Ascending aorta (tissue), 2 donors: Measurements from ENCODE around the gene EIF4H. TPM values are rescaled to one million over a fixed set of nuclear protein-coding genes. Genes with fewer than 3 reads are reported as not detected.
"Not testable (repeated sequence)": the region's sequence is repeated elsewhere in the genome, so short reads cannot be mapped to it uniquely, and the experiment has no call there.

Source experiments
- DNase-seq, 2 donors: peaks; one replicate each; pipeline ENCODE4 v3.0.0-alpha.2; 2019; ENCODE audit warnings: low spot score in 2 of 2
- H3K27ac ChIP-seq, 2 donors: fragments of 200-600 bp; sonication (generic); one replicate each; pipeline ENCODE4 v1.5.1; 2016 to 2017; ENCODE audit warnings: mild to moderate bottlenecking in 1 of 2
- H3K27me3 ChIP-seq: fragments of 200-600 bp; sonication (generic); one replicate; pipeline ENCODE4 v1.5.1; 2017
- H3K36me3 ChIP-seq, 2 donors: fragments of 200-600 bp; sonication (generic); one replicate each; pipeline ENCODE4 v1.5.1; 2016
- H3K4me1 ChIP-seq, 2 donors: fragments of 200-600 bp; sonication (generic); one replicate each; pipeline ENCODE4 v1.5.1; 2016 to 2017; ENCODE audit warnings: mild to moderate bottlenecking in 1 of 2
- H3K4me3 ChIP-seq, 2 donors: fragments of 200-600 bp; sonication (generic); one replicate each; pipeline ENCODE4 v1.5.1; 2016 to 2017; ENCODE audit warnings: mild to moderate bottlenecking in 1 of 2
- H3K9me3 ChIP-seq, 2 donors: fragments of 200-600 bp; sonication (generic); one replicate each; pipeline ENCODE4 v1.5.1; 2016
- CTCF ChIP-seq, 3 experiments: fragments of 200-600 bp in 2 of 3; fragments of 450-650 bp in 1 of 3; sonication (generic) in 2 of 3; IDR thresholded peaks; one replicate each; pipeline ENCODE4 v1.5.1; 2016 to 2019; ENCODE audit warnings: antibody characterized with exemption in 3 of 3, mild to moderate bottlenecking in 1 of 3, moderate library complexity in 1 of 3
- intact Hi-C: fragments of 100-400 bp; cut with DNase I; formaldehyde crosslinking; loops from one replicate; pipeline ENCODE4 v1.15.1; 2023
- total RNA-seq: library from RNA; depleted of rRNA; stranded (reverse); fragments of >200 nt; gene quantifications from one replicate; pipeline ENCODE4 v1.1.0, GENCODE V29; 2016

EIF4H gene
- total RNA-seq, 1 donor from 2014 or later, result 150 TPM

- H3K36me3 ChIP-seq, result no peaks in the 10 kb centered on the region
- no peak for DNase-seq
- H3K9me3 ChIP-seq, result no peaks in the 10 kb centered on the region
- TF ChIP-seq CTCF (IDR thresholded peaks at IDR 0.05), result no peak
- H3K27ac ChIP-seq, result no peak overlapping the region
- H3K4me1 ChIP-seq, result peaks cover 0 to 5% of the 10 kb centered on the region in 2 donors
- intact Hi-C loops, result loop anchor here (1.0 to 2.0 kb wide), 3 partner anchors 135 to 338 kb away; no protein-coding TSS in a partner anchor
- H3K4me3 ChIP-seq, result no peak overlapping the region
- H3K27me3 ChIP-seq, result no peaks in the 10 kb centered on the region
Measured at GRCh38 chr7:74203956-74204618, 29.9 kb downstream of the EIF4H start.

- H3K27me3 ChIP-seq, H3K4me3 ChIP-seq, H3K27ac ChIP-seq, H3K4me1 ChIP-seq, H3K9me3 ChIP-seq, intact Hi-C loops, H3K36me3 ChIP-seq, DNase-seq: not testable (repeated sequence)
Measured at GRCh38 chr7:74206052-74206451, 31.9 kb downstream of the EIF4H start.

GRCh38 chr7:74206589-74207120, 32.5 kb downstream of the EIF4H start:
- intact Hi-C loops, result no loop called here
- TF ChIP-seq CTCF (IDR thresholded peaks at IDR 0.05), result peak; percentile 93 to 97 (median 96)
- no peaks in the 10 kb centered on the region for H3K36me3 ChIP-seq
- peak; percentile 39 to 93 for DNase-seq
- peak overlapping the region; percentile 26 to 53 for H3K4me3 ChIP-seq
- no peaks in the 10 kb centered on the region for H3K9me3 ChIP-seq
- no peaks in the 10 kb centered on the region for H3K27me3 ChIP-seq
- peaks cover 0 to 11% of the 10 kb centered on the region in 2 donors for H3K4me1 ChIP-seq
- no peak overlapping the region for H3K27ac ChIP-seq

GRCh38 chr7:74207586-74207985, 33.4 kb downstream of the EIF4H start:
- Histone ChIP-seq H3K4me3 (no peak overlapping the region), H3K27ac (no peak overlapping the region), H3K4me1 (peaks cover 0 to 11% of the 10 kb centered on the region in 2 donors), H3K36me3 (no peaks in the 10 kb centered on the region), H3K9me3 (no peaks in the 10 kb centered on the region), H3K27me3 (no peaks in the 10 kb centered on the region)
- DNase-seq, result no peak
- TF ChIP-seq CTCF (IDR thresholded peaks at IDR 0.05), result no peak
- intact Hi-C loops, result no loop called here

DNA sequence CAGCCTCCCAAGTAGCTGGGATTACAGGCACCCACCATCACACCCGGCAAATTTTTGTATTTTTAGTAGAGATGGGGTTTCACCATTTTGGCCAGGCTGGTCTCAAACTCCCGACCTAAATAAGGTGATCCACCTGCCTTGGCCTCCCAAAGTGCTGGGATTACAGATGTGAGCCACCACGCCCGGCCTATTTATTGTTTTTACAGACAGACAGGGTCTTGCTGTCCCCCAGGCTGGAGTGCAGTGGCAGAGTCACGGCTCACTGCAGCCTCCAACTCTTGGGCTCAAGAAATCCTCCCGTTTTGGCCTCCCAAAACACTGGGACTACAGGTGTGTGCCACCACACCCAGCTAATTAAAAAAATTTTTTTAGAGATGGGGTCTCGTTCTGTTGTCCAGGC, 34.1 kb downstream of the EIF4H start:
- H3K9me3 ChIP-seq, H3K27ac ChIP-seq, H3K27me3 ChIP-seq, DNase-seq, intact Hi-C loops, H3K4me3 ChIP-seq, H3K36me3 ChIP-seq: not testable (repeated sequence)
- H3K4me1 ChIP-seq, result peaks cover 0 to 11% of the 10 kb centered on the region in 2 donors

DNA sequence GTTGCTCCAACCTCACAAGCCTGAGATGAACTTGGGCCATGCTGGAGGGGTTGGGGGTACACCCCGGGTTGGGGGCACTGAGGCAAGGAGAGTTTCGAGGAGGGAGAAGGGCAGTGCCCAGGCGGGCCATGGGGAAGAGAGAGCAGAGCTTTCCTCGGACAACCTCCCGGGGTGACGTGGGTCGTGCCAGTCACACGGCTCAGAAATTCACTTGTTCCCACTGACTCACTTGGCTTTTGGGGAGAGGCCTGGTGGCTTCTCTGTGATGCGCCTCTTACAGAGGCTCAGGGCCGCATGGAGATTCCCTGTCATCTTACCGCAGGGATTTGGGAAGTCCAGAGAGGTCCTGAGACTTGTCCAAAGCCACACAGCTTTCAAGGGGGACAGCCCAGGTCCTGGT, 38.5 kb downstream of the EIF4H start:
- Histone ChIP-seq H3K27me3 (no peaks in the 10 kb centered on the region), H3K4me3 (no peak overlapping the region), H3K9me3 (no peaks in the 10 kb centered on the region), H3K4me1 (peaks cover 0 to 6% of the 10 kb centered on the region in 2 donors), H3K27ac (no peak overlapping the region), H3K36me3 (no peaks in the 10 kb centered on the region)
- intact Hi-C loops, result no loop called here
- TF ChIP-seq CTCF (IDR thresholded peaks at IDR 0.05), result no peak
- no peak for DNase-seq
